Gastrocnemius medialis (tissue), 4 donors: Measurements from ENCODE around the gene SCN9A. TPM values are rescaled to one million over a fixed set of nuclear protein-coding genes. Genes with fewer than 3 reads are reported as not detected.

Experiments
- ATAC-seq, 2 donors: fragments of 150-250 bp; one replicate each; pipeline ENCODE4 v1.9.1; 2016
- DNase-seq, 2 donors: peaks; one replicate each; pipeline ENCODE4 v3.0.0-alpha.2; 2019
- H3K27ac ChIP-seq, 4 donors: fragments of 200-600 bp; sonication (generic); 1 replicate in 1 of 4; 2 replicates in 3 of 4; pipeline ENCODE4 v1.5.1; 2016 to 2018; ENCODE audit warnings: mild to moderate bottlenecking in 2 of 4, moderate library complexity in 1 of 4
- H3K27me3 ChIP-seq, 3 donors: fragments of 200-600 bp; sonication (generic) in 2 of 3; 1 replicate in 1 of 3; 2 replicates in 2 of 3; pipeline versions ENCODE4 v1.5.1 to v1.6.0; 2016 to 2019; ENCODE audit warnings: mild to moderate bottlenecking in 1 of 3, moderate library complexity in 1 of 3
- H3K36me3 ChIP-seq, 2 donors: fragments of 200-600 bp; sonication (generic) in 1 of 2; one replicate each; pipeline ENCODE4 v1.5.1; 2017 to 2018
- H3K4me1 ChIP-seq, 2 donors: fragments of 200-600 bp; sonication (generic) in 1 of 2; one replicate each; pipeline ENCODE4 v1.5.1; 2016 to 2017; ENCODE audit warnings: mild to moderate bottlenecking in 2 of 2
- H3K4me3 ChIP-seq, 4 donors: fragments of 200-600 bp; sonication (generic) in 3 of 4; 1 replicate in 1 of 4; 2 replicates in 3 of 4; pipeline ENCODE4 v1.5.1; 2016 to 2019; ENCODE audit warnings: mild to moderate bottlenecking in 2 of 4
- H3K9me3 ChIP-seq, 3 donors: fragments of 200-600 bp; sonication (generic) in 2 of 3; 1 replicate in 1 of 3; 2 replicates in 2 of 3; pipeline ENCODE4 v1.5.1; 2016 to 2019
- POLR2A ChIP-seq, 2 donors: fragments of 450-650 bp; IDR thresholded peaks; one replicate each; pipeline ENCODE4 v1.6.1; 2017; ENCODE audit warnings: antibody characterized with exemption in 2 of 2, mild to moderate bottlenecking in 2 of 2, moderate library complexity in 2 of 2
- in situ Hi-C, 4 donors: fragments of 200-750 bp; cut with MboI; loops; one replicate each; pipeline versions ENCODE4 v1.15.0 to v1.8.0; 2017; ENCODE audit warnings: low sequenced_read_pairs in 4 of 4
- intact Hi-C: fragments of 100-400 bp; cut with DNase I; formaldehyde crosslinking; loops from one replicate; pipeline ENCODE4 v1.15.1; 2023; ENCODE audit warnings: low total_unique reads
- total RNA-seq, 4 donors: library from RNA; depleted of rRNA; stranded (reverse); fragments of >200 nt; gene quantifications; one replicate each; pipeline versions ENCODE4 v1.1.0 to v1.2.3, GENCODE V29; 2016
- TF ChIP-seq, protein P1 (sequence below), 5 experiments: fragments of 450-650 bp in 3 of 5; fragments of 200-600 bp in 2 of 5; sonication (generic) in 2 of 5; IDR thresholded peaks in 4 of 5; conservative IDR thresholded peaks in 1 of 5; 1 replicate in 4 of 5; 2 replicates in 1 of 5; pipeline ENCODE4 v1.5.1; 2016 to 2019; ENCODE audit warnings: antibody characterized with exemption in 5 of 5, mild to moderate bottlenecking in 3 of 5, moderate library complexity in 3 of 5

The SCN9A gene
- total RNA-seq, 4 donors from 2014 or later = 0.10 to 1.1 (median 0.49) TPM

GRCh38 chr2:166156985-166157490 is 218.7 kb downstream of the SCN9A start:
- no peak overlapping the region for H3K4me3 ChIP-seq
- intact Hi-C loops (no loop called here), in situ Hi-C loops (no loop called here)
- H3K27me3 ChIP-seq = no peaks in the 10 kb centered on the region
- no peaks in the 10 kb centered on the region for H3K9me3 ChIP-seq
- ATAC-seq = no peak
- TF ChIP-seq POLR2A (IDR thresholded peaks at IDR 0.05) = no peak
- TF ChIP-seq, protein P1, sequence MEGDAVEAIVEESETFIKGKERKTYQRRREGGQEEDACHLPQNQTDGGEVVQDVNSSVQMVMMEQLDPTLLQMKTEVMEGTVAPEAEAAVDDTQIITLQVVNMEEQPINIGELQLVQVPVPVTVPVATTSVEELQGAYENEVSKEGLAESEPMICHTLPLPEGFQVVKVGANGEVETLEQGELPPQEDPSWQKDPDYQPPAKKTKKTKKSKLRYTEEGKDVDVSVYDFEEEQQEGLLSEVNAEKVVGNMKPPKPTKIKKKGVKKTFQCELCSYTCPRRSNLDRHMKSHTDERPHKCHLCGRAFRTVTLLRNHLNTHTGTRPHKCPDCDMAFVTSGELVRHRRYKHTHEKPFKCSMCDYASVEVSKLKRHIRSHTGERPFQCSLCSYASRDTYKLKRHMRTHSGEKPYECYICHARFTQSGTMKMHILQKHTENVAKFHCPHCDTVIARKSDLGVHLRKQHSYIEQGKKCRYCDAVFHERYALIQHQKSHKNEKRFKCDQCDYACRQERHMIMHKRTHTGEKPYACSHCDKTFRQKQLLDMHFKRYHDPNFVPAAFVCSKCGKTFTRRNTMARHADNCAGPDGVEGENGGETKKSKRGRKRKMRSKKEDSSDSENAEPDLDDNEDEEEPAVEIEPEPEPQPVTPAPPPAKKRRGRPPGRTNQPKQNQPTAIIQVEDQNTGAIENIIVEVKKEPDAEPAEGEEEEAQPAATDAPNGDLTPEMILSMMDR (IDR thresholded peaks at IDR 0.05 in 4 of 5, conservative IDR thresholded peaks at IDR 0.05 in 1 of 5) = no peak
- no peaks in the 10 kb centered on the region for H3K36me3 ChIP-seq
- H3K27ac ChIP-seq = no peak overlapping the region
- DNase-seq = no peak
- no peaks in the 10 kb centered on the region for H3K4me1 ChIP-seq

- no peak for DNase-seq
- intact Hi-C loops = no loop called here
- no peaks in the 10 kb centered on the region for H3K27me3 ChIP-seq
- H3K4me1 ChIP-seq = no peaks in the 10 kb centered on the region
- no peak overlapping the region for H3K4me3 ChIP-seq
- ATAC-seq = no peak
- H3K36me3 ChIP-seq = no peaks in the 10 kb centered on the region
- in situ Hi-C loops = no loop called here
- H3K9me3 ChIP-seq = no peaks in the 10 kb centered on the region
- no peak overlapping the region for H3K27ac ChIP-seq
- TF ChIP-seq, protein P1 (IDR thresholded peaks at IDR 0.05 in 4 of 5, conservative IDR thresholded peaks at IDR 0.05 in 1 of 5) = no peak
- TF ChIP-seq POLR2A (IDR thresholded peaks at IDR 0.05) = no peak
These were observed 220.2 kb downstream of the SCN9A start for GRCh38 chr2:166155589-166155988.

GRCh38 chr2:166154685-166155338 is 220.9 kb downstream of the SCN9A start:
- intact Hi-C loops = no loop called here
- Histone ChIP-seq H3K36me3 (no peaks in the 10 kb centered on the region), H3K27ac (no peak overlapping the region), H3K27me3 (no peaks in the 10 kb centered on the region), H3K9me3 (no peaks in the 10 kb centered on the region), H3K4me1 (no peaks in the 10 kb centered on the region), H3K4me3 (no peak overlapping the region)
- DNase-seq (no peak), ATAC-seq (no peak)
- in situ Hi-C loops = no loop called here
- TF ChIP-seq, protein P1 (IDR thresholded peaks at IDR 0.05 in 4 of 5, conservative IDR thresholded peaks at IDR 0.05 in 1 of 5) = no peak
- TF ChIP-seq POLR2A (IDR thresholded peaks at IDR 0.05) = no peak

- in situ Hi-C loops = no loop called here
These were observed 223.7 kb downstream of the SCN9A start for GRCh38 chr2:166152064-166152463.

More at GRCh38 chr2:166152064-166152463, 223.7 kb downstream of the SCN9A start:
- intact Hi-C loops = no loop called here
- Histone ChIP-seq H3K27ac (no peak overlapping the region), H3K4me3 (no peak overlapping the region), H3K4me1 (no peaks in the 10 kb centered on the region), H3K27me3 (no peaks in the 10 kb centered on the region), H3K9me3 (no peaks in the 10 kb centered on the region), H3K36me3 (no peaks in the 10 kb centered on the region)
- DNase-seq = no peak
- no peak for ATAC-seq
- TF ChIP-seq, protein P1 (IDR thresholded peaks at IDR 0.05 in 4 of 5, conservative IDR thresholded peaks at IDR 0.05 in 1 of 5) = no peak
- no peak for TF ChIP-seq POLR2A (IDR thresholded peaks at IDR 0.05)
